GM13977 (cell line): Measurements from ENCODE around the gene AMZ2.

ENCODE experiments used
- DNase-seq: peaks from one replicate; pipeline ENCODE4 v3.0.0; 2012; ENCODE audit warnings: low spot score
- CTCF ChIP-seq: IDR thresholded peaks from 2 replicates; pipeline ENCODE4 v1.5.1; 2012; ENCODE audit warnings: mild to moderate bottlenecking, control low read depth; ENCODE audit not compliant: insufficient read depth; ENCODE audit errors: extremely low read depth, missing control alignments
- in situ Hi-C: fragments of 300-500 bp; cut with MboI; formaldehyde crosslinking; loops from one replicate; pipeline ENCODE4 v1.12.0; 2022; ENCODE audit warnings: low sequenced_read_pairs, low pct_unique_long_range_greater_than_20kb, mixed read lengths, inconsistent platforms; ENCODE audit not compliant: unreplicated experiment

Gene AMZ2

GRCh38 chr17:68291836-68292688 is 44.2 kb downstream of the AMZ2 start:
- in situ Hi-C loops = no loop called here
- peak; percentile 91 for DNase-seq
- TF ChIP-seq CTCF = peak; percentile 12

- no peak for DNase-seq
- TF ChIP-seq CTCF = no peak
- in situ Hi-C loops = no loop called here
Observed at GRCh38 chr17:68292689-68293040, 44.8 kb downstream of the AMZ2 start.

GRCh38 chr17:68293490-68294195 is 45.8 kb downstream of the AMZ2 start:
- TF ChIP-seq CTCF = no peak
- in situ Hi-C loops = no loop called here
- DNase-seq = no peak

GRCh38 chr17:68294196-68294555 is 46.3 kb downstream of the AMZ2 start:
- in situ Hi-C loops = no loop called here
- TF ChIP-seq CTCF = no peak
- no peak for DNase-seq

- no peak for TF ChIP-seq CTCF
- in situ Hi-C loops = no loop called here
- DNase-seq = no peak
Observed at GRCh38 chr17:68294617-68295016, 46.8 kb downstream of the AMZ2 start.

- DNase-seq = no peak
- TF ChIP-seq CTCF = no peak
- in situ Hi-C loops = no loop called here
Observed at GRCh38 chr17:68295086-68295485, 47.2 kb downstream of the AMZ2 start.
